HG03439 (cell line): ENCODE measurements around the gene TTC39A.
A peak's percentile ranks its signal among the peaks of the same experiment; 100 is the strongest.

Source experiments
- ATAC-seq: cut with Tn5 transposase; IDR thresholded peaks from one replicate; pipeline ENCODE4 v1.9.1; 2021; ENCODE audit warnings: mild to moderate bottlenecking, moderate library complexity; ENCODE audit not compliant: unreplicated experiment

Gene TTC39A

DNA sequence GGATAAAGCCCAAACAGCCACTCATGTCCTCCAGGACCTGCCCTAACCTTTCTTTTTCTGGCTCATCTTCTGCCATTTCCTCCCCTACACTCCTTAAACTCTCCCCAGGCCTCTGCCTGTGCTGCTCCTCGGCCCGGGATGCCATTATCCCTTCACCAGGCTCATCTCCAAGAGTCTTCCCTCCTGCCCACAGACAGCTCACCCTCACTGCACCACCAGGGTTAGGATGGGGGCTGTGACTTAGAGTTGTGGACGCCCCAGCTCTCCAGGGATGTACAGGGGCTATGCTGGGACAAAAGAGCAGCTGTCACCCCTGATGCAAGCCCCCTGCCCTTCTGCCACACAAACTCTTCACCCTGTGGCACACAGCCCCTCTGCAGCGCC is 32.0 kb downstream of the TTC39A start:
- ATAC-seq, result no peak

- ATAC-seq, result no peak
These were observed 32.7 kb downstream of the TTC39A start for GRCh38 chr1:51297401-51298321.

DNA sequence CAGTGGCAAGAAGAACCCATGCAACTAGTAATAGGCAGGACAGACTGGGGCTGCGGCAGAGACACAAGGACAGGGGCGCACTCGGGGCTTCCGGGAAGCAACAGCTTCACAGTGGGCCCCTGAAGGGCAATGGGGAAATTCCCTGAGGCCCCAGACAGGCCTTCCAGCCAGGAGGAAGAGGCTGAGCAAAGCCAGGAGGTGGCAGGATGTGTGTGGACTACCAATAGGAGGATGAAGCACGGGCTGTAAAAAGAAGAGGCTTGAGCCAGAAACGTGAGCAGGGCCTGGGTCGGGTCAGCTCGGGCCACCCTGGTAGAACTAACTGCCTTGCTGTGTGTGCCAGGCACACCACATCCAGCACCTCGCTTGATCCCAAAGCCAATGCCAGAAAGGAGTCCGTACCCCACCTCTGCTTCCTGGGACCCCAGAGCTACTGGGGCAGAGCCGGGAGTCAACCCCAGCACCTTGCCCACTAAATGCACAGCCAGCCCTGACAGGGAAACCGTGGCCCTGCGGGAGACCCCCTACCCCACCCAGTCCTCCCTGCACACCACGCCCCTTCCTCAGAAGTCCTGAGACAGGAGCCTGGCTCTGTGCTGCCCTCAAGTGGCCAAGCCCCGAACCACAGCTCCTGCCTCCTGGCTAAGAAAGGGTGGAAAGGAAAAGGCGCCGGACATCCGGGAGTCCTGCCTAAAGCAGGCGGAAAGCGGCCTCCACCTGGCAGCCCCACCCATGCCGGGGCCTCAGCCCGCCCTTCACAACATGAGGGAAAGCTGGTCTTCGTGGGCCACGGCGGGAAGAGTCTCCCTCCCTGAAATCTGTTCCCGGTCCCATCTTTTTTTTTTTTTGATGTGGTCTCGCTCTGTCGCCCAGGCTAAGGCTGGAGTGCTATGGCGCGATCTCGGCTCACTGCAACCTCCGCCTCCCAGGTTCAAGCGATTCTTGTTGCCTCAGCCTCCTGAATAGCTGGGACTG is 33.7 kb downstream of the TTC39A start:
- ATAC-seq, result no peak

DNA sequence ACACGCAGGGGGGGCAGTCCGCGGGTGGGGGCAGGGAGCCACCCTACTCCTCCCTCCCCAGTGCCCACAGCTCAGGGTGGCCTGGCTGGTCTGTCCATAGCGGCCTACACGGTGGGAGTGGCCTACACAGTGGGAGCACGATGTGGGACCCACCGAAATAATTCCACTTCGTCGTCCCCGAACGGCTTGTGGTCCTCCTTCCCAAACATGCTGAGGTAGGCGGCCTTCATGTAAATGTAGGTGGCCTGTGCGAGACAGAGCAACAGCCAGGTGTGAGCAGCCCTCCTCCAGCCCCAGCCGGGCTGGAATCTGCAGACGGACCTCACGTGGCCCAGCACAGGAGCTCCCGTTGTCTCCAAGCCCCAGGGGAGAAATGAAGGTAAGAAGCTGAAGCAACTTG is 34.4 kb downstream of the TTC39A start:
- ATAC-seq, result no peak

DNA sequence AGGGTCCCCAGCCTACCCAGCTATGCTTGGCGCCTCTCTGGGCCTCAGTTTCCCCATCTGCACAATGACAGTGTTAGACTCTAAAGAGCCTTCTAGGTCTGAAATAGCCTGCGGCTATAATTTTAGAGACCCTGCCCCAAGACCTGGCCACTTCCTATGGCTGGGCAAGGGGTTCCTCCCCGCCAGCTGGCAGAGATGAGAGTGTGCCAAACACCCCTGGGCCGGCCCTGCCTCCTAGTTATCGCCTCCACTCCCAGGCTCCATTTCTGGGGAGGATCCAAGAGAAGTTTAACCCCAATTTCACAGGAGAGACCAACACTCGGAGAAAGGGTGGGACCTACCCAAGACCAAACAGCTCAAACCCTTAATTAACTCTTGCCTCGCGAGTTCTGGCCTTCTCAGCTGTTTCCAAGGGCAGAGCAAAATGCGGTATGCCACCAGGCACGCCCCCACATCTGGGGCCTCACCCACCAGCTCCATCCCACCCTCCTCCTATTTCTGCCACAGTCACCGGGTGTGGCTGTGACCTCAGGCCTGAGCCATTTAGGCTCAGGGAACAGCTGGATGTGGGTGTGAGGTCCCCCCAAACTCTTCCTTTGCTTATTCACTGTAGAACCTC is 35.7 kb downstream of the TTC39A start:
- ATAC-seq, result no peak

GRCh38 chr1:51293898-51294515 is 36.4 kb downstream of the TTC39A start:
- no peak for ATAC-seq

- ATAC-seq, result no peak
These were observed 39.9 kb downstream of the TTC39A start for GRCh38 chr1:51290489-51290847.

DNA sequence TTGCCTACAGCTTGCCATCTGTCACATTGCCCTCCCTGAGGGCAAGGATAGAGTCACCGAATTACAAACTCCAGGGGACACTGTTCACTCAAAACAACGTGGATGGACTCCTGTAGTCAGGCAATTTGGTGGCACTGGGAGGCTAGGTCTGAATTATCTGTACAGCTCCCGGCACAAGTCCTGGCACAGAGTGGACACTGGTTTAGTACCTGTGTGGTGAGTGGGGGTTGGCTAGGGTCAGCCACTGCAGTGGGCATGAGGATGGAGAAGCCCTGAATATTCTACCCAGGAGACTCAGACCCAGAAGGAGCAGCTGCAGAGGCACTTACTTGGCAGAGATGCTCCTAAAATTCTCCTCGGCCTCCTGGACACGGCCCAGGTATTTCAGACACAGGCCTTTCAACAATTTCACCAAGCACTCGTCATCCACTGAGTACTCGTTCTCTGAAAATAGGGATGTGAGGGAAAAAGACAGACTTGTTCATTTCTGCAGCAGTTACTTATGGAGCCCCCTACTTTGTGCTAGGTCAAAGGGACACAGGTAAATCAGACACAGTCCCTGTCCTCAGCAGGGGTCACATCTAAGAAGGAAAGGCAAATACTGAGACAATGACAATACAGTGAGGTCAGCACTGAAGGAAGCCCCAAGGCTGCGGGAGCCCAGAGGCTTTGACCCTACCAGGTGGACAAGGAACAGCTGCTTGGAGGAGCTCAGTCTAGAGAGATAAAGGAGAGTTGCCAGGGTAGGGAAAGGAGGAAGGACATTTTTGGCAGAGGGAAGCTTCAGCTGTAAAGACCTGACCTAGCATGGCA is 40.5 kb downstream of the TTC39A start:
- ATAC-seq, result no peak

- no peak for ATAC-seq
These were observed 41.8 kb downstream of the TTC39A start for GRCh38 chr1:51288578-51288977.

DNA sequence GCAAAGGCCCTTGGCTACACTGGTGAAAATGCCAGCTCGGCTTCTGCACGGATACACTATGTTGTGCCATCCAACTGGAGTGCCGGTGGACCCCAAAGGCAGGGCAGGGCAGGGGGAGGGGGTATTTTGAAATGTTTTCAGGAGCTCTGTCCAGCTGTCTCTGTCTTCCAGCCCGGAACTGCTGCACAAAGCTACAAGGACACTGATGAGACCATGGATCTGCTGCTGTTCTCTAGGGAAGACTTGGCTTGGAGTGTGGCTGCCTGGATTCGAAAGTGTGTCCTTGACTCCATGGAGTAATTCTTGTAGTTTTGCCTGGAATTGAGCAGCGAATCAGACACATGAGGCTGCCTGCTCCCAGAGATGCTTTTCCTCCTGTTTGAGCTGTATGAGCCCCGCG is 42.4 kb downstream of the TTC39A start:
- ATAC-seq, result no peak

- peak; percentile 90 for ATAC-seq
These were observed 45.3 kb downstream of the TTC39A start for GRCh38 chr1:51285055-51285454.

DNA sequence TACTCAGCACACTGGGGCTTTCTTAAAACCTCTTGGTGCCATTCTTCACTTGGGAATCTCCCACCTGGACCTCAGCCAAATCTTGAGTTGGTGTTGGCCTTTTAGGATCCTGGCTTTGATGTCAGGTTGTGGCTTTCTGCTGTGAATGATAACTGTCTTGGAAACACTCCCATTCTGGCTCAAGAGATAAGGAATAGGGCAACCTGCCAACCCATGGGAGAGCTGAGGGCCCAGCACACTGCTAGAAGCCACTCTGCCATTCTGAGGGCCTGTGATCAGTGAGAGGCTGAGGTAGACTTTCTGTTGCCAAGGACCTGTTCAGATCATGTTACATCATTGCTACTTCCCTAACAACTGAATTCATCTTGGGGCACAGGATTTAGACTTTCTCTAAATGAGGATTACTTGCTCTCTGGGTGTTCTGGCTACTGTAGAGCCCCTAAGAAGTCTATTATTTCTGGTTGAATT is 45.8 kb downstream of the TTC39A start:
- peak; percentile 35 for ATAC-seq

- ATAC-seq, result no peak
These were observed 46.4 kb downstream of the TTC39A start for GRCh38 chr1:51283979-51284378.

GRCh38 chr1:51282605-51283004 is 47.8 kb downstream of the TTC39A start:
- no peak for ATAC-seq

DNA sequence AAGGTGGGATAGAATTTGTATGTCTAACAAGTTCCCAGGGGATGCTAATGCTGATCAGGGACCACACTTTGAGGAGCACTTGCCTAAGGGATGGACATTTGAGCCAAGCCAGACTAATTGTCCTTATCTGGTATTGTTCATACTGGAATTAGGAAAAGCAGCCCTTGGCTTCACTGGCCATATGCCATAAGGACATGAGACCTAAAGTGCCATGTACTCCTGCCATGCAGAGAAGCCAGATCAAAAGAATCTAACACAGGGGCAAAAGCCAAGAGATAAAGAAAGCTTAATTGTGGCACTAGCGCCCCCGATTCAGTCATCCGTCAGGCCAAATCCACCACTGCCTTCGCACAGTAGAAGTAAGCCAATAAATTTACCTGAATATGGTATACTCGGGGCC is 48.6 kb downstream of the TTC39A start:
- no peak for ATAC-seq

DNA sequence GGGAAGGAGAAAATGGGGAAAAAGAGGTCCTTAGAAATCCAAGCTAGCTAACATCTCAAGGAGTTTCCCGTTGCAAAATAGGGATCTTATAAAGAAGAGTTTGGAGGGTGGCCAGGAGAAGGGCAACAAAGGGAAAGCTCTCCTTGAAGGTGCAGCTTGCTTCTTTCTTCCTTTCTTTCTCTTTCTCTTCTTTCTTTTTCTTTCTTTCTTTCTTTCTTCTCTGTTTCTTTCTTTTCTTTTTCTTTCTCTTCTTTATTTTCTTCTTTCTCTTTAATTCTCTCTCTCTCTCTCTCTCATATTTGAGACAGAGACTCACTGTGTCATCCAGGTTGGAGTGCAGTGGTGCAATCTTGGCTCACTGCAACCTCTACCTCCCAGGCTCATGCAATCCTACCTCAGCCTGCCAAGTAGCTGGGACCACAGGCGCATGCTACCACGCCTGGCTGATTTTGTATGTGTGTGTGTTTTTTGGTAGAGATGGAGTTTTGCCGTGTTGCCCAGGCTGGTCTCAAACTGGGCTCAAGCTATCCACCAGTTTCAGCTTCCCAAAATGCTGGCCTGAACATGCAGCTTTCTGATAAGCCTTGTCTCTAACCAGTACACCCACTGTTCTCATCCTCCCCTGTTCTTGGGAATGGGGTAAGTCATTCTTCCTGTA is 49.9 kb downstream of the TTC39A start:
- no peak for ATAC-seq

DNA sequence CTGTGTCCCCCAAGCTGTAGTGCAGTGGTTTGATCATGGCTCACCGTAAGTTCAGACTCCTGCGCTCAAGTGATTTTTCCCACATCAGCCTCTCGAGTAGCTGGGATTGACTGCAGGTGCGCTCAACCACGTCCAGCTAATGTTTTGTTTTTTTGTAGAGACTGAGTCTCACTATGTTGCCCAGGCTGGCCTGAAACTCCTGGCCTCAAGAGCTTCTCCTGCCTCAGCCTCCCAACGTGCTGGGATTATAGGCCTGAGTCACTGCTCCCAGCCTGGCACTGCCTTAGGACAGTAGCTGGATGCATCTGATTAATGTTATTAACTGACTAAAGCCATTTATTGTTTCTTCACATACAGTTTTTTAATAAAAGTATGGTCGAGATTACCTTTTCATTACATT is 54.1 kb downstream of the TTC39A start:
- no peak for ATAC-seq

GRCh38 chr1:51274676-51275075 is 55.7 kb downstream of the TTC39A start:
- ATAC-seq, result no peak

- no peak for ATAC-seq
These were observed 57.4 kb downstream of the TTC39A start for GRCh38 chr1:51272916-51273315.
